Upper lobe of left lung (tissue), 6 donors: Measurements from ENCODE around the gene RHPN2. TPM values are rescaled to one million over a fixed set of nuclear protein-coding genes. Genes with fewer than 3 reads are reported as not detected.

ENCODE experiments used
- ATAC-seq, 2 donors: fragments of 200-7000 bp; cut with Tn5 transposase; one replicate each; pipeline ENCODE4 v1.9.1; 2022; ENCODE audit warnings: mild to moderate bottlenecking in 2 of 2, moderate library complexity in 2 of 2; ENCODE audit not compliant: low FRiP score in 2 of 2
- DNase-seq, 2 donors: peaks; one replicate each; pipeline ENCODE4 v3.0.0-alpha.2; 2019 to 2020
- H3K27ac ChIP-seq, 4 donors: fragments of 200-600 bp; sonication (generic); one replicate each; pipeline ENCODE4 v1.5.1; 2016 to 2019
- H3K27me3 ChIP-seq, 4 donors: fragments of 200-600 bp; sonication (generic); one replicate each; pipeline ENCODE4 v1.5.1; 2017 to 2019
- H3K36me3 ChIP-seq, 4 donors: fragments of 200-600 bp; sonication (generic); one replicate each; pipeline ENCODE4 v1.5.1; 2016 to 2019
- H3K4me1 ChIP-seq, 4 donors: fragments of 200-600 bp; sonication (generic); one replicate each; pipeline ENCODE4 v1.5.1; 2018 to 2019
- H3K4me3 ChIP-seq, 4 donors: fragments of 200-600 bp; sonication (generic); one replicate each; pipeline ENCODE4 v1.5.1; 2017 to 2019; ENCODE audit warnings: mild to moderate bottlenecking in 2 of 4, moderate library complexity in 1 of 4
- H3K9me3 ChIP-seq, 4 donors: fragments of 200-600 bp; sonication (generic); one replicate each; pipeline ENCODE4 v1.5.1; 2018 to 2019
- CTCF ChIP-seq, 6 experiments: fragments of 450-650 bp in 4 of 6; fragments of 200-600 bp in 2 of 6; sonication (generic) in 2 of 6; IDR thresholded peaks; one replicate each; pipeline ENCODE4 v1.5.1; 2016 to 2019; ENCODE audit warnings: antibody characterized with exemption in 6 of 6
- EP300 ChIP-seq, 4 donors: sonication (generic); formaldehyde crosslinking; IDR thresholded peaks; one replicate each; pipeline ENCODE4 v1.5.1; 2017; ENCODE audit warnings: antibody characterized with exemption in 4 of 4, control low read depth in 2 of 4
- POLR2A ChIP-seq, 4 donors: fragments of 450-650 bp; IDR thresholded peaks; one replicate each; pipeline ENCODE4 v1.5.1; 2016 to 2017; ENCODE audit warnings: antibody characterized with exemption in 4 of 4, mild to moderate bottlenecking in 2 of 4
- POLR2AphosphoS5 ChIP-seq, 2 donors: sonication (generic); formaldehyde crosslinking; IDR thresholded peaks; one replicate each; pipeline ENCODE4 v1.5.1; 2017; ENCODE audit warnings: antibody characterized with exemption in 2 of 2
- WGBS, 2 donors: methylation state at CpG; one replicate each; pipeline ENCODE4 v1.1.5; 2017 to 2018; 5-methylcytosine and 5-hydroxymethylcytosine counted together
- total RNA-seq, 6 donors: library from RNA; depleted of rRNA in 4 of 6; stranded (reverse); fragments of >200 nt in 4 of 6; gene quantifications; one replicate each; pipeline versions ENCODE4 v1.1.0 to v1.2.1, GENCODE V29; 2016 to 2021
- donor health status: DM: no; HTN: no; CAD: no; lungs with moderate emphysema.
- donor health status: DM: no; HTN: yes; CAD: no; lungs with severe emphysema.

The RHPN2 gene
- 10 to 100 TPM in 4 of 6 donors, 1 to 10 TPM in 2; 5.6 to 33.5 (median 13.1) TPM for total RNA-seq

- Histone ChIP-seq H3K27ac (peak within 1 kb of the TSS in 3 of 4 donors; percentile 43 to 69 (median 55)), H3K4me3 (peak within 1 kb of the TSS; percentile 56 to 83 (median 80)), H3K4me1 (peaks cover 9 to 27% (median 16%) of the 10 kb centered on the region in 4 donors), H3K36me3 (no peaks in the 10 kb centered on the region), H3K27me3 (peaks cover 0 to 24% (median 8%) of the 10 kb centered on the region in 4 donors), H3K9me3 (no peaks in the 10 kb centered on the region)
- DNase-seq (peak; percentile 66 to 93), ATAC-seq (peak; percentile 75 to 94)
- TF ChIP-seq EP300 (IDR thresholded peaks at IDR 0.05) (no peak), POLR2A (IDR thresholded peaks at IDR 0.05) (no peak), CTCF (IDR thresholded peaks at IDR 0.05) (no peak), POLR2AphosphoS5 (IDR thresholded peaks at IDR 0.05) (peak in 1 of 2 donors; percentile 37)
- 8 to 21% methylated on average over 16 to 63 of the region's 86 CpGs for WGBS, 2 donors
Observed at GRCh38 chr19:33064792-33065550, at the start of gene RHPN2. Gene RHPN2, minus strand, starts transcription at chr19:33064888. Its CDS starts 36 bp downstream, at chr19:33064852.

DNA sequence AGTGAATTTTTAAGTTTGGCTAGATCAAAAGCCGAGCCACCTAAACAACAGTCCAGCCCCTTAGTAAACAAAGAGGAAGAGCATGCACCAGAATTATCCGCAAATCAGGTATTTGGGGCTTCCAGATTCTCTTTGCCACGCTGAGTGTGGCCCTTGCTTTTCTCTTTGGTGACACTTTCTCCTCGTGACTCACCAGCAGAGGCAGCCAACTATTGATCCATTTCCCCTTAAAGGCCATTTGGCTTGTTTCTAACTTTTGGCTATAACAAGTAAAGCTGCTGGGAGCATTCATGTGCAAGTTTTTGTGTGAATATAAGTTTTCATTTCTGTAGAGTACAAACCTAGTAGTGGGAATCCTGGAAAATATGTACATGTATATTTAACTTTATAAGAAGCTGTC is 49.6 kb upstream of the RHPN2 start:
- no peaks in the 10 kb centered on the region for H3K27me3 ChIP-seq
- no peak for TF ChIP-seq CTCF (IDR thresholded peaks at IDR 0.05)
- TF ChIP-seq POLR2A (IDR thresholded peaks at IDR 0.05), result no peak
- TF ChIP-seq EP300 (IDR thresholded peaks at IDR 0.05), result no peak
- no peak for TF ChIP-seq POLR2AphosphoS5 (IDR thresholded peaks at IDR 0.05)
- H3K4me3 ChIP-seq, result no peak overlapping the region
- WGBS, 2 donors, result 91 to 93% methylated on average over 4 of the region's 4 CpGs
- no peaks in the 10 kb centered on the region for H3K9me3 ChIP-seq
- ATAC-seq (no peak), DNase-seq (no peak)
- H3K27ac ChIP-seq, result no peak overlapping the region
- peaks cover 10 to 98% (median 73%) of the 10 kb centered on the region in 4 donors for H3K36me3 ChIP-seq
- H3K4me1 ChIP-seq, result no peaks in the 10 kb centered on the region

- H3K36me3 ChIP-seq, result peaks cover 4 to 98% (median 71%) of the 10 kb centered on the region in 4 donors
- no peak overlapping the region for H3K4me3 ChIP-seq
- no peak overlapping the region for H3K27ac ChIP-seq
- TF ChIP-seq EP300 (IDR thresholded peaks at IDR 0.05) (no peak), POLR2AphosphoS5 (IDR thresholded peaks at IDR 0.05) (no peak), CTCF (IDR thresholded peaks at IDR 0.05) (no peak), POLR2A (IDR thresholded peaks at IDR 0.05) (no peak)
- no peak for ATAC-seq
- 89 to 92% methylated on average over 11 of the region's 11 CpGs for WGBS, 2 donors
- no peaks in the 10 kb centered on the region for H3K9me3 ChIP-seq
- H3K27me3 ChIP-seq, result no peaks in the 10 kb centered on the region
- no peaks in the 10 kb centered on the region for H3K4me1 ChIP-seq
- peak in 1 of 2 donors; percentile 53 for DNase-seq
Observed at GRCh38 chr19:33111587-33111986, 46.9 kb upstream of the RHPN2 start.

- TF ChIP-seq EP300 (IDR thresholded peaks at IDR 0.05), result no peak
- TF ChIP-seq CTCF (IDR thresholded peaks at IDR 0.05), result no peak
- TF ChIP-seq POLR2AphosphoS5 (IDR thresholded peaks at IDR 0.05), result no peak
- no peak for TF ChIP-seq POLR2A (IDR thresholded peaks at IDR 0.05)
- no peaks in the 10 kb centered on the region for H3K9me3 ChIP-seq
- no peak overlapping the region for H3K27ac ChIP-seq
- 80 to 81% methylated on average over 9 of the region's 9 CpGs for WGBS, 2 donors
- no peak for DNase-seq
- H3K4me1 ChIP-seq, result no peaks in the 10 kb centered on the region
- H3K36me3 ChIP-seq, result peaks cover 4 to 96% (median 66%) of the 10 kb centered on the region in 4 donors
- no peak for ATAC-seq
- no peak overlapping the region for H3K4me3 ChIP-seq
- no peaks in the 10 kb centered on the region for H3K27me3 ChIP-seq
Observed at GRCh38 chr19:33110137-33110910, 45.6 kb upstream of the RHPN2 start.
